ENCODE measurements around the gene DEXI.

- TF ChIP-seq CTCF (IDR thresholded peaks at IDR 0.05; ENCODE audit: insufficient read depth, low read length, poor library complexity, severe bottlenecking) (no peak), EZH2phosphoT487 (conservative IDR thresholded peaks at IDR 0.05; ENCODE audit: low read length) (no peak)
These were observed 61.4 kb downstream of the DEXI start for GRCh38 chr16:10880594-10881452.
